ENCODE results near the gene GBP7.
"Not testable (repeated sequence)": the region's sequence is repeated elsewhere in the genome, so short reads cannot be mapped to it uniquely, and the experiment has no call there.

GBP7 gene

GRCh38 chr1:89151047-89151446 is 24.8 kb downstream of the GBP7 start:
- H3K9me3 ChIP-seq (ENCODE audit: low read length) = no peaks in the 10 kb centered on the region
- no peaks in the 10 kb centered on the region for H3K36me3 ChIP-seq (ENCODE audit: insufficient read depth, low read length)
- H2AFZ ChIP-seq (ENCODE audit: low read depth, low read length) = no peak overlapping the region
- no peak overlapping the region for H3K4me3 ChIP-seq (ENCODE audit: low read length)
- H3K27me3 ChIP-seq (ENCODE audit: insufficient read depth, low read length) = no peaks in the 10 kb centered on the region
- no peaks in the 10 kb centered on the region for H3K4me1 ChIP-seq (ENCODE audit: insufficient read depth, low read length)

GRCh38 chr1:89149976-89150375 is 25.8 kb downstream of the GBP7 start:
- H3K36me3 ChIP-seq (ENCODE audit: insufficient read depth, low read length) = no peaks in the 10 kb centered on the region
- H2AFZ ChIP-seq (ENCODE audit: low read depth, low read length) = no peak overlapping the region
- H3K4me3 ChIP-seq (ENCODE audit: low read length) = no peak overlapping the region
- H3K27me3 ChIP-seq (ENCODE audit: insufficient read depth, low read length) = no peaks in the 10 kb centered on the region
- H3K9me3 ChIP-seq (ENCODE audit: low read length) = no peaks in the 10 kb centered on the region
- no peaks in the 10 kb centered on the region for H3K4me1 ChIP-seq (ENCODE audit: insufficient read depth, low read length)

- Histone ChIP-seq H3K4me1 (ENCODE audit: insufficient read depth, low read length) (no peaks in the 10 kb centered on the region), H3K9me3 (ENCODE audit: low read length) (no peaks in the 10 kb centered on the region), H3K36me3 (ENCODE audit: insufficient read depth, low read length) (no peaks in the 10 kb centered on the region), H3K4me3 (ENCODE audit: low read length) (no peak overlapping the region), H3K27me3 (ENCODE audit: insufficient read depth, low read length) (no peaks in the 10 kb centered on the region), H2AFZ (ENCODE audit: low read depth, low read length) (no peak overlapping the region)
These were observed 26.6 kb downstream of the GBP7 start for GRCh38 chr1:89149229-89149628.

DNA sequence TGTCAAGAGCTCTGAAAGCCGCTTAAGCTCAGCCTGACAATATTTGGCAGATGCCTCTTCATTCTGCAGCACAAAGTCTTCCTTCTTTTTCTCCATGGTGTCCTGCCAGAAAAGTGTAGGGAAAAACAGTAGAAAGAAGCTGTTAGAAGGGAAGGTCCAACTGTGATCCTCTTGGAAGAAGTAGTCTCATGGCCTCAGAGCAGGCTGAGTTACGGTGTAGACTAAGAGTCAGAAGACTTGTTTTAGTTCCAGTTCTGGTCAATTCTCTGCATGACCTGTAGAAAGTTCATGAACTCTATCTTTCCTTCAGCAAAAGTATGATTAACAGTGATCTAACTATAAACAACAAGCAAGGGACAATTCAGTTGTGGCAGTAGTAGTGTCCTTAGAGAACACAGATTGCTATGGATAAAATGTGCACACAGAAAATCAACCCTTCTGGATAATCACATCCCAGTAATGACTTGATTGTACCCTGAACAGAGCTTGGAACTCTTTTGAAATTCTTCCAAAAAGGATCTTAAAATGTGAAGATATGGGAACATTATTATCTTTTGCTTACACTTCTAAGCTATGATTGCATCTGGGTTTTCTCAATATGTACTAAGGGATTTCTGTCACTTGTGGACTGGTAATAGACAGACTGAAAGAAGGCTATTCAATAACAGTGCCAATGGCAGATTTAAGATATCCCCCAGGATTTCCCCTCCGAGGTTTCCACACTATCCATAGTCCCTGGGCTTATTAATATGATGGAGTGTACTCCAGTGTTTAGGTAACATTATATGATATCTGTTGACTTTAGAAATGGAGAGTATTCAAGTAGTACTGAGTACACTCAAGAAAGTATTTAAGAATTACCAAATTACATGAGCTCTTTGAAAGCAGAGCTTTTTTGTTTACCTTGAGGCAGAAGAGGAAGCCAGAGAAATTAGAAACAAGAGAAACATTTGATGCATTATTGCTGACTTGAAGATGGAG is 27.8 kb downstream of the GBP7 start:
- no peaks in the 10 kb centered on the region for H3K4me1 ChIP-seq (ENCODE audit: insufficient read depth, low read length)
- H3K9me3 ChIP-seq (ENCODE audit: low read length) = no peaks in the 10 kb centered on the region
- H3K4me3 ChIP-seq (ENCODE audit: low read length) = no peak overlapping the region
- no peaks in the 10 kb centered on the region for H3K27me3 ChIP-seq (ENCODE audit: insufficient read depth, low read length)
- no peak overlapping the region for H2AFZ ChIP-seq (ENCODE audit: low read depth, low read length)
- H3K36me3 ChIP-seq (ENCODE audit: insufficient read depth, low read length) = no peaks in the 10 kb centered on the region

DNA sequence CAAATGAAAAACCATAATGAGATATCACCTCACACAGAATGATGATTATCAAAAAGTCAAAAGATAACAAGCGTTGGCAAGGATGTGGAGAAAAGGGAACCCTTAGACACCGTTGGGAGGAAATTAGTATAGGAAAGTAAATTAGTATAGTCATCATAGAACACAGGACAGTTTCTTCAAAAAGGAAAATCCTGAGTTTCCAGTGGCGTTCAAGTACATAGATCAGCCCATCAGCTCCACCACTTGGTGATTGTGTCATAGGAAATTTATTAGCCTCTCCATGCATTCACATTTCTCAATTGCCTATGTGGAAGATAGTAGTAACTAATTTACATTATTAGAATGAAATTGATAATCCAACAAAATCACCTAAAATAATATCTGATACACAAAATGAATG is 29.1 kb downstream of the GBP7 start:
- no peaks in the 10 kb centered on the region for H3K36me3 ChIP-seq (ENCODE audit: insufficient read depth, low read length)
- no peak overlapping the region for H3K4me3 ChIP-seq (ENCODE audit: low read length)
- no peaks in the 10 kb centered on the region for H3K4me1 ChIP-seq (ENCODE audit: insufficient read depth, low read length)
- H3K27me3 ChIP-seq (ENCODE audit: insufficient read depth, low read length) = no peaks in the 10 kb centered on the region
- no peak overlapping the region for H2AFZ ChIP-seq (ENCODE audit: low read depth, low read length)
- H3K9me3 ChIP-seq (ENCODE audit: low read length) = no peaks in the 10 kb centered on the region

GRCh38 chr1:89143484-89143883 is 32.3 kb downstream of the GBP7 start:
- no peaks in the 10 kb centered on the region for H3K27me3 ChIP-seq (ENCODE audit: insufficient read depth, low read length)
- no peaks in the 10 kb centered on the region for H3K36me3 ChIP-seq (ENCODE audit: insufficient read depth, low read length)
- H3K4me3 ChIP-seq (ENCODE audit: low read length) = no peak overlapping the region
- H2AFZ ChIP-seq (ENCODE audit: low read depth, low read length) = no peak overlapping the region
- no peaks in the 10 kb centered on the region for H3K4me1 ChIP-seq (ENCODE audit: insufficient read depth, low read length)
- H3K9me3 ChIP-seq (ENCODE audit: low read length) = no peaks in the 10 kb centered on the region

GRCh38 chr1:89142160-89142559 is 33.6 kb downstream of the GBP7 start:
- H2AFZ ChIP-seq (ENCODE audit: low read depth, low read length) = no peak overlapping the region
- H3K4me3 ChIP-seq (ENCODE audit: low read length) = no peak overlapping the region
- H3K36me3 ChIP-seq (ENCODE audit: insufficient read depth, low read length) = no peaks in the 10 kb centered on the region
- no peaks in the 10 kb centered on the region for H3K4me1 ChIP-seq (ENCODE audit: insufficient read depth, low read length)
- H3K9me3 ChIP-seq (ENCODE audit: low read length) = no peaks in the 10 kb centered on the region
- H3K27me3 ChIP-seq (ENCODE audit: insufficient read depth, low read length) = no peaks in the 10 kb centered on the region

DNA sequence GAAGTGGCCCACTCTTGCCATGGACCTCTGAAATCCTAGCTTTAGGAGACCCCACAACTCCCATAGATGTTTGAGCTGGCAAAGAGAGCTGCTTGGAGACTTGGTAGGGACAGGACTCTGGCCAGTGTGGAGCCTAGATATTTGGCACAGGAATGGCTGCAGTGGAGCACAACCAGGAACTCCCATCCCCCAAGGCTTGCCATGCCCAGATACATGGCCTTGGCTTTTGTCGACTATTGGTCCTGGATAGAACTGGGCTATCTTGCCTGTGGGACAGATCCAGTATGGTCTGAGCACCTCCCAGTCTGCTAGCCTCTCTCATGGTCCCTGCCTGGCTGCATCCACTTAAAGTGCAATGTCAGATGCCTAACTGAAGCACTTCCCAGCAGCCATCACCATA is 42.1 kb downstream of the GBP7 start:
- no peaks in the 10 kb centered on the region for H3K36me3 ChIP-seq (ENCODE audit: insufficient read depth, low read length)
- no peak overlapping the region for H2AFZ ChIP-seq (ENCODE audit: low read depth, low read length)
- H3K4me1 ChIP-seq (ENCODE audit: insufficient read depth, low read length) = peaks cover 5% of the 10 kb centered on the region
- H3K4me3 ChIP-seq (ENCODE audit: low read length) = no peak overlapping the region
- no peaks in the 10 kb centered on the region for H3K9me3 ChIP-seq (ENCODE audit: low read length)
- no peaks in the 10 kb centered on the region for H3K27me3 ChIP-seq (ENCODE audit: insufficient read depth, low read length)

DNA sequence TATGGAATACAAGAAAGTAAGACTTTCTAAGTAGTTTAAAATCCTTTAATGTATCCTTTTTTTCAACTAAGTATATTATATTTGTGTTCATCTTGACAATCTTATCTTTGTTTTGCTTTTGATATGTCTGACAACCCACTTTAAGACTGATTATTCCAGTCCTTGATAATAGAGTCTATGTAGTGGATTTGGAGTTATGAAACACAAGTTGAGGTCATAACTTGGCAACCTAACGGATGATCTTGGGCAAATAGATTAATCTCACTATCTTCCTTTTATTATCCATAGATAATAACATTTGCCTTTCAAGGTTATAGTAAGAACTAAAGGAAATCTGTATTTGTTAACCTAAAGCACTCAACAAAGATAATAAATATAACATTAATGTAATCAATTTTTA is 45.1 kb downstream of the GBP7 start:
- Histone ChIP-seq H3K36me3 (ENCODE audit: insufficient read depth, low read length) (no peaks in the 10 kb centered on the region), H2AFZ (ENCODE audit: low read depth, low read length) (no peak overlapping the region), H3K9me3 (ENCODE audit: low read length) (no peaks in the 10 kb centered on the region), H3K4me1 (ENCODE audit: insufficient read depth, low read length) (peaks cover 5% of the 10 kb centered on the region), H3K27me3 (ENCODE audit: insufficient read depth, low read length) (no peaks in the 10 kb centered on the region), H3K4me3 (ENCODE audit: low read length) (no peak overlapping the region)

DNA sequence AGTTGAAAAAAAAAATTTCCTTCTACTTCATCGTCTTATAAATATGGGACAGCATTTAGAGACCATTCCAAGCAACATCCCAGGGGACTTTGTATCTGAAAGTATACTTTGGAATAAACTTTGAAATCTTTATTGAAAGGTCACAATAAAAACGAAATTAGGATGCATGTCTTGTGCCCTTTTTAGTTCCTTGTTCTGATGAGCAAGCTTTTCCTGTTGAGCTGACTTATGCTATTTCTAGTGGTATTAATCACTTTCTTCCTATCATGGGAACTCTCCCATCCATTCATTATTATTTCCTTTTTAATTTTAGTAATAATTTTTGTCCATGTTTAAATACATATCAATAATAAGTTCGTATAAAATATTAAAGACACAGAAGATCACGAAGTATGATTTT is 45.9 kb downstream of the GBP7 start:
- no peak overlapping the region for H3K4me3 ChIP-seq (ENCODE audit: low read length)
- peaks cover 5% of the 10 kb centered on the region for H3K4me1 ChIP-seq (ENCODE audit: insufficient read depth, low read length)
- H3K9me3 ChIP-seq (ENCODE audit: low read length) = no peaks in the 10 kb centered on the region
- no peaks in the 10 kb centered on the region for H3K27me3 ChIP-seq (ENCODE audit: insufficient read depth, low read length)
- H3K36me3 ChIP-seq (ENCODE audit: insufficient read depth, low read length) = no peaks in the 10 kb centered on the region
- no peak overlapping the region for H2AFZ ChIP-seq (ENCODE audit: low read depth, low read length)

- H2AFZ ChIP-seq (ENCODE audit: low read depth, low read length); H3K9me3 ChIP-seq (ENCODE audit: low read length); H3K4me1 ChIP-seq (ENCODE audit: insufficient read depth, low read length); H3K36me3 ChIP-seq (ENCODE audit: insufficient read depth, low read length); H3K27me3 ChIP-seq (ENCODE audit: insufficient read depth, low read length); H3K4me3 ChIP-seq (ENCODE audit: low read length): not testable (repeated sequence)
These were observed 47.8 kb downstream of the GBP7 start for GRCh38 chr1:89128003-89128458.

GRCh38 chr1:89126602-89127565 is 48.9 kb downstream of the GBP7 start:
- not testable (repeated sequence) for H2AFZ ChIP-seq (ENCODE audit: low read depth, low read length); H3K9me3 ChIP-seq (ENCODE audit: low read length); H3K27me3 ChIP-seq (ENCODE audit: insufficient read depth, low read length); H3K36me3 ChIP-seq (ENCODE audit: insufficient read depth, low read length); H3K4me1 ChIP-seq (ENCODE audit: insufficient read depth, low read length); H3K4me3 ChIP-seq (ENCODE audit: low read length)

Measured in neuron (in vitro differentiated cells).